Progenitor cell of endocrine pancreas (in vitro differentiated cells): ENCODE results near the gene C12orf60. TPM values are rescaled to one million over a fixed set of nuclear protein-coding genes. Genes with fewer than 3 reads are reported as not detected.

Experiments
- DNase-seq: peaks from one replicate; pipeline ENCODE4 v3.0.0; 2021; ENCODE audit warnings: low spot score; ENCODE audit not compliant: unreplicated experiment
- H3K27ac Mint-ChIP-seq: 2 replicates; pipeline ENCODE4 v1.8.0; 2021; ENCODE audit warnings: mild to moderate bottlenecking, moderate library complexity, mixed read lengths
- H3K27me3 Mint-ChIP-seq: 2 replicates; pipeline ENCODE4 v1.8.0; 2021; ENCODE audit warnings: mixed read lengths
- H3K36me3 Mint-ChIP-seq: 2 replicates; pipeline ENCODE4 v1.8.0; 2022; ENCODE audit warnings: mixed read lengths; ENCODE audit not compliant: insufficient read depth
- H3K4me1 Mint-ChIP-seq: 2 replicates; pipeline ENCODE4 v1.8.0; 2021; ENCODE audit warnings: low read depth, mixed read lengths
- H3K4me3 Mint-ChIP-seq: 2 replicates; pipeline ENCODE4 v1.8.0; 2021; ENCODE audit warnings: low read depth, mild to moderate bottlenecking, moderate library complexity, mixed read lengths
- H3K9me3 Mint-ChIP-seq: 2 replicates; pipeline ENCODE4 v1.8.0; 2021; ENCODE audit warnings: low read depth, mixed read lengths
- CTCF ChIP-seq: fragments of 200-600 bp; sonication (generic); IDR thresholded peaks from one replicate; pipeline ENCODE4 v1.5.0; 2021; ENCODE audit warnings: antibody characterized with exemption, mild to moderate bottlenecking; ENCODE audit not compliant: unreplicated experiment
- total RNA-seq: library from RNA; stranded (reverse); gene quantifications from 2 replicates; pipeline ENCODE4 v1.2.1, GENCODE V29; 2021

The C12orf60 gene
- total RNA-seq, 1 donor from 2014 or later, result 2.7 TPM

GRCh38 chr12:14873440-14874185 is 70.1 kb downstream of the C12orf60 start:
- Mint-ChIP-seq H3K9me3 (no peaks in the 10 kb centered on the region), H3K4me3 (no peak overlapping the region), H3K27ac (no peak overlapping the region), H3K36me3 (no peaks in the 10 kb centered on the region), H3K27me3 (no peaks in the 10 kb centered on the region), H3K4me1 (peaks cover 9% of the 10 kb centered on the region)
- DNase-seq, result no peak
- no peak for TF ChIP-seq CTCF

Other genes with a start within 250 kb of the C12orf60 start
- 26.1 and 28.3 TPM in 2 replicates for gene PLBD1, start 235.8 kb upstream of the C12orf60 start, total RNA-seq
- gene GUCY2C, start 107.1 kb upstream of the C12orf60 start, total RNA-seq, result 1.2 and 1.7 TPM in 2 replicates
- 112 and 117 TPM in 2 replicates for gene WBP11, start 192 bp upstream of the C12orf60 start, total RNA-seq
- gene SMCO3, start 10.5 kb downstream of the C12orf60 start, total RNA-seq, result not detected in 2 replicates
- gene ART4, start 39.9 kb downstream of the C12orf60 start, total RNA-seq, result 0.18 and 0.29 TPM in 2 replicates
- gene MGP, start 82.2 kb downstream of the C12orf60 start, total RNA-seq, result not detected in 2 replicates
- gene ERP27, start 134.9 kb downstream of the C12orf60 start, total RNA-seq, result 22.8 and 23.1 TPM in 2 replicates
- 0.79 and 1.7 TPM in 2 replicates for gene ARHGDIB, start 157.9 kb downstream of the C12orf60 start, total RNA-seq
- not detected in 2 replicates for gene PDE6H, start 169.4 kb downstream of the C12orf60 start, total RNA-seq